HCT116 (cell line): Measurements from ENCODE around the gene CORO2B. TPM values are rescaled to one million over a fixed set of nuclear protein-coding genes. Genes with fewer than 3 reads are reported as not detected.

Experiments used
- ATAC-seq: fragments of 200-7000 bp; cut with Tn5 transposase; 2 replicates; pipeline ENCODE4 v1.9.1; 2020; ENCODE audit warnings: mild to moderate bottlenecking, moderate library complexity
- BruUV-seq: library from RNA; stranded (reverse); fragments of 400-500 nt; replicated peaks from 2 replicates; lab custom pipeline; 2021; lab: Mats Ljungman, UMichigan
- CTCF ChIA-PET: fragments of 300-600 bp; sonication (Branson Sonifier 250); formaldehyde crosslinking; loops from one replicate; lab custom pipeline; 2021; ENCODE audit warnings: antibody characterized with exemption; lab: Charles Lee
- POLR2A ChIA-PET: fragments of 300-600, 350-600 bp; sonication (Branson Sonifier 250); formaldehyde crosslinking; loops from one replicate; lab custom pipeline; 2021; ENCODE audit warnings: antibody characterized with exemption; lab: Charles Lee
- RAD21 ChIA-PET, 2 experiments: fragments of 300-600 bp; sonication (Branson Sonifier 250); formaldehyde crosslinking; loops; one replicate each; lab custom pipeline; 2023; ENCODE audit warnings: low total read pairs in 2 of 2; ENCODE audit not compliant: uncharacterized antibody in 2 of 2, unreplicated experiment in 2 of 2, low non-redundant PET in 1 of 2; lab: Charles Lee
- DNase-seq: peaks from one replicate; pipeline ENCODE4 v3.0.0-alpha.2; 2010; ENCODE audit warnings: low read depth, low spot score
- H2AFZ ChIP-seq: fragments of 200-600 bp; shearing (Covaris generic), sonication (generic); 2 replicates; pipeline ENCODE4 v1.6.1; 2017; ENCODE audit warnings: low read depth, mixed run types, mixed read lengths, antibody characterized with exemption, low read length; ENCODE audit not compliant: poor library complexity, severe bottlenecking
- H3K27ac ChIP-seq: 2 replicates; pipeline ENCODE4 v1.5.1; 2012; ENCODE audit warnings: low read depth, low read length
- H3K27me3 ChIP-seq: fragments of 200-600 bp; sonication (generic); 2 replicates; pipeline ENCODE4 v1.6.1; 2016; ENCODE audit warnings: mixed run types, low read length, mixed read lengths; ENCODE audit not compliant: insufficient read depth
- H3K36me3 ChIP-seq, 2 experiments: fragments of 200-500 bp in 1 of 2; fragments of 200-600 bp in 1 of 2; sonication (Bioruptor generic) in 1 of 2; sonication (generic) in 1 of 2; 2 replicates each; pipeline versions ENCODE4 v1.5.1 to v1.6.1; 2014 to 2016; ENCODE audit warnings: low read length in 2 of 2, inconsistent platforms in 1 of 2, mixed read lengths in 1 of 2, mixed run types in 1 of 2; ENCODE audit not compliant: insufficient read depth in 2 of 2, control insufficient read depth in 1 of 2
- H3K4me1 ChIP-seq, 2 experiments: fragments of 200-600 bp in 1 of 2; sonication (generic) in 1 of 2; 2 replicates each; pipeline versions ENCODE4 v1.5.1 to v1.6.1; 2012 to 2017; ENCODE audit warnings: low read length in 2 of 2, inconsistent platforms in 1 of 2, mild to moderate bottlenecking in 1 of 2, mixed read lengths in 1 of 2, mixed run types in 1 of 2, moderate library complexity in 1 of 2; ENCODE audit not compliant: insufficient read depth in 2 of 2, control insufficient read depth in 1 of 2
- H3K4me2 ChIP-seq: fragments of 200-600 bp; sonication (generic); 2 replicates; pipeline ENCODE4 v1.6.1; 2017; ENCODE audit warnings: mixed run types, low read length, mixed read lengths
- H3K4me3 ChIP-seq, 2 experiments: fragments of 200-600 bp in 1 of 2; sonication (generic) in 1 of 2; replicated peaks in 1 of 2; 2 replicates each; pipeline ENCODE4 v1.5.1; 2011 to 2016; ENCODE audit warnings: low read length in 2 of 2, control low read depth in 1 of 2, low read depth in 1 of 2, mild to moderate bottlenecking in 1 of 2, mixed read lengths in 1 of 2, mixed run types in 1 of 2
- H3K79me2 ChIP-seq: fragments of 200-600 bp; sonication (generic); 2 replicates; pipeline ENCODE4 v1.6.1; 2017; ENCODE audit warnings: mild to moderate bottlenecking, mixed run types, low read length, moderate library complexity, mixed read lengths; ENCODE audit not compliant: insufficient read depth
- H3K9ac ChIP-seq: fragments of 200-600 bp; sonication (generic); 2 replicates; pipeline ENCODE4 v1.6.1; 2016; ENCODE audit warnings: low read length, mixed read lengths
- H3K9me2 ChIP-seq: fragments of 200-600 bp; sonication (generic), shearing (Covaris generic); 2 replicates; pipeline ENCODE4 v1.6.1; 2017; ENCODE audit warnings: mixed run types, mild to moderate bottlenecking, moderate library complexity; ENCODE audit not compliant: insufficient read depth
- H3K9me3 ChIP-seq, 2 experiments: fragments of 200-500 bp in 1 of 2; fragments of 200-600 bp in 1 of 2; sonication (Bioruptor generic) in 1 of 2; sonication (generic) in 1 of 2; 2 replicates each; pipeline ENCODE4 v1.6.1; 2014 to 2017; ENCODE audit warnings: low read length in 2 of 2, mixed read lengths in 2 of 2, inconsistent platforms in 1 of 2, low read depth in 1 of 2, mild to moderate bottlenecking in 1 of 2, mixed run types in 1 of 2, moderate library complexity in 1 of 2; ENCODE audit not compliant: control insufficient read depth in 1 of 2, insufficient read depth in 1 of 2
- H4K20me1 ChIP-seq: fragments of 200-600 bp; sonication (generic), shearing (Covaris generic); 2 replicates; pipeline ENCODE4 v1.6.1; 2017; ENCODE audit warnings: mixed run types, mild to moderate bottlenecking, moderate library complexity; ENCODE audit not compliant: insufficient read depth
- POLR2A ChIP-seq: IDR thresholded peaks from 2 replicates; pipeline ENCODE4 v1.7.0; 2011; ENCODE audit warnings: borderline replicate concordance; ENCODE audit not compliant: insufficient read depth, insufficient read length; ENCODE audit errors: extremely low read depth
- SIN3A ChIP-seq: IDR thresholded peaks from 2 replicates; pipeline ENCODE4 v1.6.1; 2012; ENCODE audit warnings: low read depth
- ZFX ChIP-seq: fragments of 450-650 bp; IDR thresholded peaks from 2 replicates; pipeline ENCODE4 v1.6.1; 2017
- intact Hi-C: fragments of 100-400 bp; cut with micrococcal nuclease; formaldehyde crosslinking; loops from 2 replicates; pipeline ENCODE4 v1.10.0; 2022
- total RNA-seq: library from RNA; stranded (reverse); gene quantifications from one replicate; pipeline ENCODE4 v1.2.1, GENCODE V29; 2021; ENCODE audit not compliant: unreplicated experiment
- TF ChIP-seq, protein P1 (sequence below): IDR thresholded peaks from 2 replicates; pipeline ENCODE4 v1.6.1; 2012
- TF ChIP-seq, protein P2 (sequence below): IDR thresholded peaks from 2 replicates; pipeline ENCODE4 v1.6.1; 2012; ENCODE audit warnings: low read depth

CORO2B gene
- total RNA-seq, 1 experiment from 2014 or later = 2.8 TPM

DNA sequence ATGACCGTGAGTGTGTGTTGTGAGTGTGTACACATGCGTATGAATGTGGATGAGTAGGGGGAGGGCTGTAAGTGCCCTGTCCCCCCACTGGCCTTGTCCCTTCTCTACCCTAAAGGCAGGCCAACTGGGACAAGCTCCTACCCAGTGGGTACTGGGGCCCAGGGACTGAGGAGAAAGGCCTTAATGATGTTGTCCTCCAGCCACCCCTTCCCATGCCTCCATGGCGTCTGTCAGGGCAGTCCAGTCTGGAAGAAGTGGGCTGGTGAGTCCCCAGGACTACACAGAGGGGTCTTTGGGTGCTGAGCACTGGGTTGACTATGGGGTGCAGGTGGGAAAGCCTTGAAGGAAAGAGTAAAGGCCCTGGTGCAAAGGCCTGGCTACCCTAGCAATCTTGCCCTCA lies 16.9 kb upstream of the CORO2B start:
- CTCF ChIA-PET = interaction anchor here (1.2 to 1.9 kb wide), 2 partner anchors 13 to 112 kb away, joined by 4 to 7 read pairs; no protein-coding TSS in a partner anchor
- RAD21 ChIA-PET = no interaction called here
- intact Hi-C loops = no loop called here

More for the DNA sequence above, 16.9 kb upstream of the CORO2B start:
- no peak for DNase-seq
- no peaks in the 10 kb centered on the region for H4K20me1 ChIP-seq
- no peak overlapping the region for H3K4me3 ChIP-seq
- H3K9me2 ChIP-seq = no peaks in the 10 kb centered on the region
- H3K9me3 ChIP-seq = no peaks in the 10 kb centered on the region
- H3K27ac ChIP-seq = no peak overlapping the region
- TF ChIP-seq, protein P1, sequence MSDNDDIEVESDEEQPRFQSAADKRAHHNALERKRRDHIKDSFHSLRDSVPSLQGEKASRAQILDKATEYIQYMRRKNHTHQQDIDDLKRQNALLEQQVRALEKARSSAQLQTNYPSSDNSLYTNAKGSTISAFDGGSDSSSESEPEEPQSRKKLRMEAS = no peak
- TF ChIP-seq, protein P2, sequence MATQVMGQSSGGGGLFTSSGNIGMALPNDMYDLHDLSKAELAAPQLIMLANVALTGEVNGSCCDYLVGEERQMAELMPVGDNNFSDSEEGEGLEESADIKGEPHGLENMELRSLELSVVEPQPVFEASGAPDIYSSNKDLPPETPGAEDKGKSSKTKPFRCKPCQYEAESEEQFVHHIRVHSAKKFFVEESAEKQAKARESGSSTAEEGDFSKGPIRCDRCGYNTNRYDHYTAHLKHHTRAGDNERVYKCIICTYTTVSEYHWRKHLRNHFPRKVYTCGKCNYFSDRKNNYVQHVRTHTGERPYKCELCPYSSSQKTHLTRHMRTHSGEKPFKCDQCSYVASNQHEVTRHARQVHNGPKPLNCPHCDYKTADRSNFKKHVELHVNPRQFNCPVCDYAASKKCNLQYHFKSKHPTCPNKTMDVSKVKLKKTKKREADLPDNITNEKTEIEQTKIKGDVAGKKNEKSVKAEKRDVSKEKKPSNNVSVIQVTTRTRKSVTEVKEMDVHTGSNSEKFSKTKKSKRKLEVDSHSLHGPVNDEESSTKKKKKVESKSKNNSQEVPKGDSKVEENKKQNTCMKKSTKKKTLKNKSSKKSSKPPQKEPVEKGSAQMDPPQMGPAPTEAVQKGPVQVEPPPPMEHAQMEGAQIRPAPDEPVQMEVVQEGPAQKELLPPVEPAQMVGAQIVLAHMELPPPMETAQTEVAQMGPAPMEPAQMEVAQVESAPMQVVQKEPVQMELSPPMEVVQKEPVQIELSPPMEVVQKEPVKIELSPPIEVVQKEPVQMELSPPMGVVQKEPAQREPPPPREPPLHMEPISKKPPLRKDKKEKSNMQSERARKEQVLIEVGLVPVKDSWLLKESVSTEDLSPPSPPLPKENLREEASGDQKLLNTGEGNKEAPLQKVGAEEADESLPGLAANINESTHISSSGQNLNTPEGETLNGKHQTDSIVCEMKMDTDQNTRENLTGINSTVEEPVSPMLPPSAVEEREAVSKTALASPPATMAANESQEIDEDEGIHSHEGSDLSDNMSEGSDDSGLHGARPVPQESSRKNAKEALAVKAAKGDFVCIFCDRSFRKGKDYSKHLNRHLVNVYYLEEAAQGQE = no peak
- TF ChIP-seq POLR2A (no peak), SIN3A (no peak), ZFX (no peak)
- ATAC-seq = no peak
- no peaks in the 10 kb centered on the region for H3K36me3 ChIP-seq
- POLR2A ChIA-PET = no interaction called here
- no peaks in the 10 kb centered on the region for H3K79me2 ChIP-seq
- BruUV-seq = no TSS peak
- H3K4me2 ChIP-seq = no peak overlapping the region
- no peaks in the 10 kb centered on the region for H3K27me3 ChIP-seq
- peaks cover 0 to 15% of the 10 kb centered on the region in 2 experiments; a peak in 2 of 4 replicates for H3K4me1 ChIP-seq
- H2AFZ ChIP-seq = no peak overlapping the region
- H3K9ac ChIP-seq = no peak overlapping the region
